K562 (cell line): ENCODE results near the gene COL26A1. TPM values are rescaled to one million over a fixed set of nuclear protein-coding genes. Genes with fewer than 3 reads are reported as not detected.

Experiments used
- ATAC-seq: fragments of 200-7000 bp; cut with Tn5 transposase; 3 replicates; pipeline ENCODE4 v1.9.1; 2020; ENCODE audit warnings: moderate library complexity
- BruUV-seq: library from RNA; stranded (reverse); fragments of 400-500 nt; replicated peaks from 2 replicates; lab custom pipeline; 2021; lab: Mats Ljungman, UMichigan
- CTCF ChIA-PET: fragments of 300-600 bp; formaldehyde crosslinking; extraction: SDS; loops from one replicate; lab custom pipeline; 2021; ENCODE audit warnings: low intra/inter-chr PET ratio; lab: Yijun Ruan, JAX
- POLR2A ChIA-PET: fragments of 300-600, 350-650 bp; sonication (Branson Sonifier 250); formaldehyde crosslinking; extraction: SDS; loops from one replicate; lab custom pipeline; 2021; ENCODE audit warnings: antibody characterized with exemption, inconsistent platforms; lab: Yijun Ruan, JAX
- DNase-seq, 4 experiments: peaks; one replicate each; pipeline versions ENCODE4 v3.0.0 to v3.0.0-alpha.2; 2011 to 2018; ENCODE audit warnings: low spot score in 3 of 4, mixed read lengths in 3 of 4; ENCODE audit errors: extremely low read depth in 1 of 4
- FAIRE-seq: peaks from 2 replicates; lab custom pipeline; 2011; peaks lifted over from hg19 to GRCh38; lab: Jason Lieb, UNC
- H2AFZ ChIP-seq: 2 replicates; pipeline ENCODE4 v1.6.0; 2011; ENCODE audit warnings: low read depth, low read length, control low read depth, inconsistent platforms
- H3K27ac ChIP-seq: fragments of 200-600 bp; 3 replicates; pipeline ENCODE4 v1.8.0; 2011; ENCODE audit warnings: low read depth, mild to moderate bottlenecking, control low read depth, inconsistent platforms, low read length, moderate library complexity, mixed read lengths; ENCODE audit errors: extremely low read depth
- H3K27me3 ChIP-seq, 2 experiments: fragments of 300-600 bp in 1 of 2; 2 replicates in 1 of 2; 3 replicates in 1 of 2; pipeline versions ENCODE4 v1.6.0 to v1.8.0; 2011; ENCODE audit warnings: inconsistent platforms in 2 of 2, low read length in 2 of 2, mild to moderate bottlenecking in 1 of 2, mixed read lengths in 1 of 2, moderate library complexity in 1 of 2; ENCODE audit not compliant: control insufficient read depth in 2 of 2, insufficient read depth in 2 of 2
- H3K36me3 ChIP-seq: fragments of 300-600 bp; 3 replicates; pipeline ENCODE4 v1.8.0; 2011; ENCODE audit warnings: mild to moderate bottlenecking, low read length, inconsistent platforms; ENCODE audit not compliant: control insufficient read depth, insufficient read depth
- H3K4me1 ChIP-seq, 2 experiments: fragments of 200-600 bp in 1 of 2; replicated peaks in 1 of 2; 2 replicates in 1 of 2; 3 replicates in 1 of 2; pipeline versions ENCODE4 v1.5.1 to v1.8.0; 2011; ENCODE audit warnings: inconsistent platforms in 2 of 2, low read length in 2 of 2, mild to moderate bottlenecking in 1 of 2, mixed read lengths in 1 of 2, moderate library complexity in 1 of 2; ENCODE audit not compliant: control insufficient read depth in 2 of 2, insufficient read depth in 2 of 2
- H3K4me2 ChIP-seq: 2 replicates; pipeline ENCODE4 v1.6.1; 2011; ENCODE audit warnings: low read length, control low read depth, inconsistent platforms, mixed read lengths; ENCODE audit not compliant: insufficient read depth
- H3K4me3 ChIP-seq: fragments of 200-600 bp; sonication (generic), shearing (Covaris generic); 2 replicates; pipeline ENCODE4 v1.5.1; 2016; ENCODE audit warnings: control low read depth, inconsistent platforms
- H3K79me2 ChIP-seq: fragments of 200-600 bp; 3 replicates; pipeline ENCODE4 v1.8.0; 2011; ENCODE audit warnings: low read length, inconsistent platforms; ENCODE audit not compliant: control insufficient read depth, insufficient read depth
- H3K9ac ChIP-seq, 2 experiments: 2 replicates each; pipeline versions ENCODE4 v1.6.0 to v1.6.1; 2011; ENCODE audit warnings: low read depth in 2 of 2, low read length in 2 of 2, control low read depth in 1 of 2, inconsistent platforms in 1 of 2, mild to moderate bottlenecking in 1 of 2, mixed read lengths in 1 of 2; ENCODE audit not compliant: insufficient read depth in 1 of 2
- H3K9me1 ChIP-seq: one replicate; pipeline ENCODE4 v1.6.0; 2011; ENCODE audit warnings: inconsistent platforms, mild to moderate bottlenecking, low read length, moderate library complexity; ENCODE audit not compliant: control insufficient read depth, insufficient read depth
- H3K9me3 ChIP-seq: replicated peaks from 2 replicates; pipeline ENCODE4 v1.5.1; 2011; ENCODE audit warnings: low read depth, low read length, inconsistent platforms; ENCODE audit not compliant: control insufficient read depth, insufficient read depth
- H4K20me1 ChIP-seq: replicated peaks from 2 replicates; pipeline ENCODE4 v1.6.1; 2011; ENCODE audit warnings: low read length, inconsistent platforms, mixed read lengths; ENCODE audit not compliant: control insufficient read depth, insufficient read depth
- CAMTA2 ChIP-seq: fragments of 250-450 bp; sonication (Bioruptor Pico); conservative IDR thresholded peaks from 2 replicates; pipeline ENCODE4 v1.5.1; 2022
- CTCF ChIP-seq, 3 experiments: IDR thresholded peaks in 2 of 3; conservative IDR thresholded peaks in 1 of 3; 2 replicates each; pipeline ENCODE4 v1.5.1; 2011 to 2012; ENCODE audit warnings: low read length in 3 of 3, mild to moderate bottlenecking in 3 of 3, control low read depth in 2 of 3, improper control_type of control experiment in 1 of 3, inconsistent platforms in 1 of 3, low read depth in 1 of 3, mixed read lengths in 1 of 3, moderate library complexity in 1 of 3; ENCODE audit not compliant: insufficient read depth in 2 of 3
- PKNOX1 ChIP-seq: fragments of 450-650 bp; IDR thresholded peaks from 2 replicates; pipeline ENCODE4 v1.6.1; 2016
- RBM15 ChIP-seq: fragments of 200-400 bp; formaldehyde crosslinking; IDR thresholded peaks from 2 replicates; pipeline ENCODE4 v1.6.1; 2018; ENCODE audit warnings: mild to moderate bottlenecking, low read length, moderate library complexity; ENCODE audit not compliant: insufficient read depth
- ZNF24 ChIP-seq: fragments of 450-650 bp; IDR thresholded peaks from 2 replicates; pipeline ENCODE4 v1.6.1; 2016
- WGBS: fragments of 100-300 bp; shearing (Covaris generic); methylation state at CpG from one replicate; pipeline ENCODE4 v1.1.6; 2016; ENCODE audit warnings: low coverage, mixed read lengths; ENCODE audit not compliant: insufficient coverage; ENCODE audit errors: missing lambda C conversion rate; 5-methylcytosine and 5-hydroxymethylcytosine counted together
- in situ Hi-C: fragments of 300-500 bp; cut with MboI; formaldehyde crosslinking; loops from 4 replicates; pipeline ENCODE4 v1.15.0; 2018; ENCODE audit warnings: inconsistent platforms, mixed read lengths
- intact Hi-C: fragments of 100-400 bp; cut with micrococcal nuclease; formaldehyde crosslinking; loops from 2 replicates; pipeline ENCODE4 v1.14.2; 2022
- polyA plus RNA-seq, 8 experiments: library from polyadenylated mRNA; depleted of rRNA in 4 of 8; stranded (reverse) in 5 of 8; unstranded in 3 of 8; fragments of >200 nt; fragmentation: Nextera tagmentation in 2 of 8; fragmentation: Illumina TruSeq in 1 of 8; extraction: Ambion mirVana in 2 of 8; extraction: Trizol in 1 of 8; gene quantifications; 2 replicates each; pipeline versions ENCODE4 v1.2.1 to v1.2.3, GENCODE V29; 2011 to 2014; ENCODE audit warnings: inconsistent platforms in 1 of 8, missing spikeins in 1 of 8
- total RNA-seq, 7 experiments: library from RNA; depleted of rRNA in 6 of 7; stranded (reverse); fragments of >200 nt in 6 of 7; fragmentation: Illumina TruSeq in 2 of 7; extraction: Trizol in 2 of 7; gene quantifications; 2 replicates each; pipeline versions ENCODE4 v1.2.1 to v1.2.3, GENCODE V29; 2011 to 2021; ENCODE audit warnings: low replicate concordance in 1 of 7

Gene COL26A1
- total and polyA plus RNA-seq, 9 of the 15 experiments (the other 6 are each of a cell fraction or from before 2014, with no cell fraction given) = 0.04 to 0.39 (median 0.07) TPM; not detected in 5

- no peak overlapping the region for H3K9ac ChIP-seq
- intact Hi-C loops = no loop called here
- no peaks in the 10 kb centered on the region; the same call in 1 of the 2 replicates for H3K9me3 ChIP-seq
- in situ Hi-C loops = no loop called here
- ATAC-seq = peak; percentile 48; the same call in 2 of the 3 replicates
- 0 out of 2 replicates have a peak, but pooled peaks cover 3% of the 10 kb centered on the region for H4K20me1 ChIP-seq
- no peaks in the 10 kb centered on the region for H3K36me3 ChIP-seq
- H3K79me2 ChIP-seq = no peaks in the 10 kb centered on the region
- 2% methylated on average over 4 of the region's 4 CpGs for WGBS
- POLR2A ChIA-PET = no interaction called here
- no peak overlapping the region for H3K4me2 ChIP-seq
- no peak overlapping the region for H2AFZ ChIP-seq
- no peak overlapping the region for H3K4me3 ChIP-seq
- H3K27me3 ChIP-seq = peaks cover 36 to 62% of the 10 kb centered on the region in 2 experiments
- H3K4me1 ChIP-seq = no peaks in the 10 kb centered on the region
- peak in 1 of 4 experiments; percentile 40 for DNase-seq
- no TSS peak for BruUV-seq
- no peak overlapping the region for H3K27ac ChIP-seq
- no peak for FAIRE-seq
- H3K9me1 ChIP-seq = no peaks in the 10 kb centered on the region
- no peak for TF ChIP-seq CAMTA2 (CRISPR knock-in tag)
- no peak for TF ChIP-seq RBM15
- peak; percentile 58 for TF ChIP-seq PKNOX1
- no peak for TF ChIP-seq ZNF24
- 0 out of 6 replicates have a peak, but pooled peaks of 1 of the 3 experiments have one; percentile 5 for TF ChIP-seq CTCF (IDR thresholded peaks at IDR 0.05 in 2 of 3, conservative IDR thresholded peaks at IDR 0.05 in 1 of 3; ENCODE audit: insufficient read depth in 2 of 3, low read depth in 1 of 3, low read length in 3 of 3)
- CTCF ChIA-PET = no interaction called here
These were observed 87.4 kb downstream of the COL26A1 start for GRCh38 chr7:101450064-101450463.
